Spinal cord (tissue), 10 donors: ENCODE data around the gene NECAP2. TPM values are rescaled to one million over a fixed set of nuclear protein-coding genes. Genes with fewer than 3 reads are reported as not detected.
"Not testable (repeated sequence)": the region's sequence is repeated elsewhere in the genome, so short reads cannot be mapped to it uniquely, and the experiment has no call there.

ENCODE experiments used
- DNase-seq, 6 donors: peaks; one replicate each; pipeline versions ENCODE4 v3.0.0 to v3.0.0-alpha.2; 2013 to 2015; ENCODE audit warnings: low spot score in 6 of 6, low read depth in 4 of 6
- H3K27ac ChIP-seq: one replicate; pipeline ENCODE4 v1.5.1; 2013; ENCODE audit warnings: low read depth, low read length, control low read depth
- H3K27me3 ChIP-seq: one replicate; pipeline ENCODE4 v1.6.1; 2013; ENCODE audit warnings: low read length; ENCODE audit not compliant: control insufficient read depth, insufficient read depth
- H3K36me3 ChIP-seq: one replicate; pipeline ENCODE4 v1.6.1; 2013; ENCODE audit warnings: low read length; ENCODE audit not compliant: control insufficient read depth, insufficient read depth
- H3K4me1 ChIP-seq: one replicate; pipeline ENCODE4 v1.6.1; 2013; ENCODE audit warnings: low read length; ENCODE audit not compliant: control insufficient read depth, insufficient read depth
- H3K4me3 ChIP-seq: one replicate; pipeline ENCODE4 v1.5.1; 2013; ENCODE audit warnings: low read depth, low read length, control low read depth
- H3K9me3 ChIP-seq: one replicate; pipeline ENCODE4 v1.6.1; 2013; ENCODE audit warnings: low read length; ENCODE audit not compliant: control insufficient read depth, insufficient read depth
- WGBS: methylation state at CpG from one replicate; pipeline ENCODE4 v1.1.5; 2013; ENCODE audit warnings: missing lambda C conversion rate; ENCODE audit not compliant: insufficient coverage; 5-methylcytosine and 5-hydroxymethylcytosine counted together
- polyA plus RNA-seq, 2 donors: library from polyadenylated mRNA; unstranded; fragments of 120-200 nt; gene quantifications; one replicate each; pipeline ENCODE4 v1.2.1, GENCODE V29; 2013; ENCODE audit not compliant: insufficient read length in 2 of 2
- total RNA-seq, 2 donors: library from RNA; depleted of rRNA in 1 of 2; stranded (reverse); fragments of 120-200 nt in 1 of 2; fragments of >200 nt in 1 of 2; gene quantifications; one replicate each; pipeline versions ENCODE4 v1.2.3 to v1.2.4, GENCODE V29; 2013 to 2014
- donor health status: healthy.

Gene NECAP2
- total and polyA plus RNA-seq, 4 donors, result 45.3 to 96.6 (median 58.9) TPM

DNA sequence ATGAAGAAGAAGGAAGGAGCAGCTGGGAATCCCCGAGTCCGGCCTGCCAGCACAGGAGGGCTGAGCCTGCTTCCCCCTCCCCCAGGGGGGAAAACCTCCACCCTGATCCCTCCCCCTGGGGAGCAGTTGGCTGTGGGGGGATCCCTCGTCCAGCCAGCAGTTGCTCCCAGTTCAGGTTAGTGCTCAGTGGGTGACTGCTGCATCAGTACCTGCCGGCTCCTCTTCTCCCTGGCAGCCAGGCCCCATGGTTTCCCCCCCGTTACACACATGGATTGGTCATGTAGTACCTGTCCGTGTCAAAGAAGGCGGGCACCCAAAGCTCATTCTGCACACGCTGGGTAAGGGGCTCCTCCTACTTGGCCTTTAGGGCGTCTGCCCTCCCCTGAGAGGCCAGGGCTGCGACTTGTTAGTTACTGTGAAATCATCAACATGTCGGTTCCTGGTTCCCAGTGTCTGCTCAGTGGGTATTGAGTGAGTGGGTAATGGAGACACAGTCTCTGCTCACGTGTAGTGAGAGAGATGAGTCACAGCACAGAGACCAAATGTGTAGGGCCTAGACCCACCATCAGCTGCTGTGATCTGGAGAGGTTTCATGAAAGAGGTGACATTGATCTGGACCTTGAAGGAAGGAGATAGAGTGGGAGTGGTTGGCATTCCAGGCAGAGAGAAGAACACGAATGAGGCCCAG is 11.5 kb downstream of the NECAP2 start:
- 88% methylated on average over 10 of the region's 13 CpGs for WGBS
- no peaks in the 10 kb centered on the region for H3K9me3 ChIP-seq
- no peak for DNase-seq
- H3K4me1 ChIP-seq, result no peaks in the 10 kb centered on the region
- peaks cover 76% of the 10 kb centered on the region for H3K36me3 ChIP-seq
- no peaks in the 10 kb centered on the region for H3K27me3 ChIP-seq
- H3K4me3 ChIP-seq, result no peak overlapping the region
- H3K27ac ChIP-seq, result no peak overlapping the region

DNA sequence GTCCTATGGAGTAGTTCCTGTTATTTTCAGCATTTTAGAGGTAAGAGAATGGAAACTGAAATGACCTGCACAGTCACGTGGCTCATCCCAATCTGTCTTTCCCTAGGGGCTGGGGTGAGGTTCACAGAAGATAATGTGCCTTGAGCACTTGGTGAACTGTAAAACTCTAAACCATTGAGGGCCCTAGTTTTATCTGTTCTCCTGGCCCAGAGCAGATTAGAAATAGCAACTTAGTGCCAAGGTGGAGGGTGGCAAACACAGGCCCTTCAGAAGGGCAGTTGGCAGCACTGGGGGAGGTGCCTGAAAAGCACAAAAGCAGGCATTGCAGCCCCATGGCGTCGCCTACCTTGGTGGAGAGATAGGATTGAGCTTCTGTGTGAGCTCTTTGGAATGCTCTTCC is 14.4 kb downstream of the NECAP2 start:
- DNase-seq, H3K27me3 ChIP-seq, H3K9me3 ChIP-seq, H3K4me3 ChIP-seq, H3K27ac ChIP-seq: not testable (repeated sequence)
- Histone ChIP-seq H3K36me3 (peaks cover 72% of the 10 kb centered on the region), H3K4me1 (peaks cover 17% of the 10 kb centered on the region)
- WGBS, result 80% methylated on average over 2 of the region's 3 CpGs

DNA sequence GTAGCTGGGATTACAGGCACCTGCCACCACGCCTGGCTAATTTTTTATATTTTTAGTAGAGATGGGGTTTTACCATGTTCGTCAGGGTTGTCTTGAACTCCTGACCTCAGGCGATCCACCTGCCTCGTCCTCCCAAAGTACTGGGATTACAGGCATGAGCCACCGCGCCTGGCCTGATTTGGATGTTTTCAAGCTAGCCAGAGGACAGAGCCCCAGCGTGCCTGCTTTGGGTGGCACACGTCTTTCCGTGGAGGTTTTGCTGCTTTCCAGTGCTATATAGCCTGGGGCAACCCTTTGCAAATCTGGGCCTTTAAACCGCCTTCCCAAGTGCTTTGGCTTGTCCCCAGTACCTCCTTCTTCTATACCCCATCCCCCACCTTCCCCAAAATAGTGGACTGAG is 15.6 kb downstream of the NECAP2 start:
- WGBS, result 91% methylated on average over 9 of the region's 10 CpGs
- not testable (repeated sequence) for H3K9me3 ChIP-seq, DNase-seq, H3K4me3 ChIP-seq, H3K27ac ChIP-seq, H3K27me3 ChIP-seq
- Histone ChIP-seq H3K4me1 (peaks cover 26% of the 10 kb centered on the region), H3K36me3 (peaks cover 66% of the 10 kb centered on the region)

DNA sequence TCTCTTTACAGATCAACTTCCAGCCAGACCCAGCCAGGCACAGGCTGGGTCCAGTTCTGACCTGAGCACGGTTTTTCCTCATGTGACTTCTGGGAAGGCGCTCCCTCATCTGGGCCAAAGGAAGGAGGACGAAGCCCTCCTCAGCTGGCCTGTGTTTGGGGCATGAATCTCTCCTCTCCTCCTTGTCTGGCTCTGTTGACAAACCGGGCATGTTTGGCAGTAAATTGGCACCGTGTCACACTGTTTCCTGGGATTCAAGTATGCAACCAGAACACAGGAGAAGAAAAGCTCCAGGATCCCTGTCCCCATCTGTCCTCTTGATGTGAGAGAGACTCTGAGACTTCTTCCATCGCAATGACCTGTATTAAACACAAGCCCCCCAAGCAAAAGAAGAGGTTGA is 18.3 kb downstream of the NECAP2 start:
- Histone ChIP-seq H3K4me1 (peaks cover 26% of the 10 kb centered on the region), H3K36me3 (peaks cover 65% of the 10 kb centered on the region), H3K27ac (peak overlapping the region; percentile 76), H3K27me3 (no peaks in the 10 kb centered on the region), H3K9me3 (no peaks in the 10 kb centered on the region), H3K4me3 (no peak overlapping the region)
- 28% methylated on average over 3 of the region's 6 CpGs for WGBS
- DNase-seq, result peak in 4 of 6 donors; percentile 13 to 85 (median 48)

DNA sequence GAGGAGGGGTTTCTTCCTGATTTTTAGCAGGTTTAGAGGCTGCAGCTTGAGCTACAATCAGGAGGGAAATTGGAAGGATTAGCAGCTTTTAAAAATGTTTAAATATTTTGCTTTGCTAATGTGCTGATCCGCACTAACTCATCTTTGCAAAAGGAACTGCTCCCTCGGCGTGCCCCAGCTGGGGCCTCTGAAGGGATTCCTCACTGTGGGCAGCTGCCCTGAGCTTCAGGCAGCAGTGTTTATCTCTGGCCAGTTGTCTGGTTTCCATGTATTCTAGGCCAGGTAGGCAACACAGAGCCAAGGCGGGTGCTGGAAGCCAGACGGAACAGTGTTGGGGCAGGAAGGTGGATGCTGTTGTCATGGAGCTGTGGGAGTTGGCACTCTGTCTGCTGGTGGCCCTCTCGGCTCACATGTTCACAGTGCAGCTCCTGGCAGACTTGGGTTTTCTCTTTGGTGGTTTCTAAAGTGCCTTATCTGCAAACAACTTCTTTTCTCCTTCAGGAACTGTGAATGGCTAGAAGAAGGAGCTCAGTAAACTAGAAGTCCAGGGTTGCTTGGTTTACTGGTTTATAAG is 18.9 kb downstream of the NECAP2 start:
- H3K4me3 ChIP-seq, result no peak overlapping the region
- DNase-seq, result peak in 3 of 6 donors; percentile 30 to 78 (median 43)
- H3K9me3 ChIP-seq, result no peaks in the 10 kb centered on the region
- H3K27me3 ChIP-seq, result no peaks in the 10 kb centered on the region
- peaks cover 26% of the 10 kb centered on the region for H3K4me1 ChIP-seq
- peaks cover 63% of the 10 kb centered on the region for H3K36me3 ChIP-seq
- 59% methylated on average over 6 of the region's 6 CpGs for WGBS
- peak overlapping the region; percentile 76 for H3K27ac ChIP-seq

DNA sequence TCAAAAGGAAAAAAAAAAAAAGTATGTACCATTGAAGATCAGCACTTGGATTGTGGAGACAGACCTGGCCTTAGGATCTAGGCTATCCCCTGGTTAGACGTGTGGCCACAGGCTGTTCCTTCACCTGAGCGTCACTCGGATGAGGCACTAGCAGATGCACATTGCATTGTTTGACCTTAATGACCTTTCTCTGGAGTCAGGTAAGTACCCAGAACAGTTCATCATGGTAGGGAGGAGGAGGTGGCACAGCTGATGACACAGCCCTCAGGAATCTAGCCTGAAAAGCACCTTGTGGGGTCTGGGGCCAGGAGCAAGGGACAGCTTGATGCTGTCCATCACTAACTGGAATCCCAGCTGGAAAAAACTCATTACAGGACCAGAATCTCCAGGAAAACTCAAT is 21.2 kb downstream of the NECAP2 start:
- WGBS, result 97% methylated on average over 3 of the region's 3 CpGs
- Histone ChIP-seq H3K36me3 (peaks cover 57% of the 10 kb centered on the region), H3K4me1 (peaks cover 26% of the 10 kb centered on the region), H3K27me3 (no peaks in the 10 kb centered on the region), H3K27ac (no peak overlapping the region), H3K9me3 (no peaks in the 10 kb centered on the region), H3K4me3 (no peak overlapping the region)
- DNase-seq, result no peak

DNA sequence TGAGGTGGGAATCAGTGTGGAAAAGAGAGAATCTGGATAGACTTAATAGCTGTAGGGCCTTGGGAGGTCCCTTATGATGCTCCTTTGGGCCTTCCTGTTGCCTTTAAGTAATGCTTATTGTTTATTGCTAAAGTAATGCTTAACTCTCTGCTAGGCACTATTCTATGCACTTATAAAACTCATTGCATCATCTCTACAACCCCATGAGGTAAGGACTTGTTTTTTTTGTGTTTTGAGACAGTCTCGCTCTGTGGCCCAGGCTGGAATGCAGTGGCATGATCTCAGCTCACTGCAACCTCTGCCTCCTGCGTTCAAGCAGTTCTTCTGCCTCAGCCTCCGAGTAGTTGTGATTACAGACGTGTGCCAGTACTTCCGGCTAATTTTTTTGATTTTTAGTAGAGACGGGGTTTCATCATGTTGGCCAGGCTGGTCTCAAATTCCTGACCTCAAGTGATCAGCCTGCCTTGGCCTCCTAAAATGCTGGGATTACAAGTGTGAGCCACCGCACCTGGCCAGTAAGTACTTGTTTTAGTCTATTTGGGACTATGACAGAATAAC is 22.3 kb downstream of the NECAP2 start:
- H3K27ac ChIP-seq, result no peak overlapping the region
- 95% methylated on average over 5 of the region's 7 CpGs for WGBS
- H3K4me3 ChIP-seq, result no peak overlapping the region
- DNase-seq, result no peak
- H3K36me3 ChIP-seq, result peaks cover 49% of the 10 kb centered on the region
- H3K27me3 ChIP-seq, result no peaks in the 10 kb centered on the region
- H3K4me1 ChIP-seq, result peaks cover 24% of the 10 kb centered on the region
- H3K9me3 ChIP-seq, result no peaks in the 10 kb centered on the region

DNA sequence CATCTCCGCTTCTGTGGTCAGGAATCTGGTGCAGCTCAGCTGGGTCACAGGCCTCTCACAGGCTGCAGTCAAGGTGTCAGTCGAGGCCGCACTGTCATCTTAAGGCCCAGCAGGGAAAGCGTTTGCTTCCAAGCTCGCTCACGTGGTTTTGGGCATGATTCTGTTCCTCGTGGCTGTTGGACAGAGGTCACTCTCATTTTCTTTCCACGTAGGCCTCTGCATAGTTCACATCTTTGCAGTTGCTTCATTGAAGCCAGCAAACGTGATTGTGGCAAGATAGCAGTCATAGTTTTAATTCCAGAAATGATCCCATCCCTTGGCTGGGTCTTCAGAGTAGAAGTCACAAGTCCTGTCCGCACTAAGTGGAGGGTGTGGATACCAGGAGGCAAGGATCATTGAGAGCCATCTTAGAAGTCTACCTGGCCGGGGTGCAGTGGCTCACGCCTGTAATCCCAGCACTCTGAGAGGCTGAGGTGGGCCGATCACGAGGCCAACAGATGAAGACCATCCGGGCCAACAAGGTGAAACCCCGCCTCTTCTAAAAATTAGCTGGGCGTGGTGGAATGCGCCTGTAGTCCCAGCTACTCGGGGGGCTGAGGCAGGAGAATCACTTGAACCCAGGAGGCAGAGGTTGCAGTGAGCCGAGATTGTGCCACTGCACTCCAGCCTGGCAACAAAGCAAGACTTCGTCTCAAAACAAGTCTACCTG is 24.5 kb downstream of the NECAP2 start:
- DNase-seq, result no peak
- H3K4me3 ChIP-seq, result no peak overlapping the region
- H3K36me3 ChIP-seq, result peaks cover 34% of the 10 kb centered on the region
- H3K4me1 ChIP-seq, result peaks cover 7% of the 10 kb centered on the region
- WGBS, result 97% methylated on average over 21 of the region's 21 CpGs
- H3K27me3 ChIP-seq, result no peaks in the 10 kb centered on the region
- no peaks in the 10 kb centered on the region for H3K9me3 ChIP-seq
- H3K27ac ChIP-seq, result no peak overlapping the region

DNA sequence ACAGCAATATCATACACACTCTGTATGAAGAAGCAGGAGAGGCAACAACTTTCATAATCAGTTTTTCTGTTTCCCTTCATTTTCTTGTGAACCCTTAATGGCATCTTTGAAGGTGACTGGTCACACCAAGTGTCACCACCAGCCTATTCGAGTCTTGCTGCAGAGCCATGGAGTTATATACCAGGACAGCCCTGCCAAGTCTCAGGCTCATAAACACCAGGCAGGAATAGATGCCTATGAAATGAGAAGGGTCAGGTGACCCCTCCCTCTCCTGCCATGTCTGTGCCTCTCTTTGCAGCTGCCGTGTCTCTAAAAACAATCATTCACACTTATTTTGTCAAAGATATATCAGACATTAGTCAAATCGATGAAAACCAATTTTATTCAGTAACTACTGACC is 28.0 kb downstream of the NECAP2 start:
- Histone ChIP-seq H3K27me3 (no peaks in the 10 kb centered on the region), H3K4me1 (no peaks in the 10 kb centered on the region), H3K4me3 (no peak overlapping the region), H3K36me3 (peaks cover 22% of the 10 kb centered on the region), H3K27ac (no peak overlapping the region), H3K9me3 (no peaks in the 10 kb centered on the region)
- DNase-seq, result no peak
- 100% methylated on average over 1 of the region's 3 CpGs for WGBS
